ENCODE results near the gene JDP2.

JDP2 gene

DNA sequence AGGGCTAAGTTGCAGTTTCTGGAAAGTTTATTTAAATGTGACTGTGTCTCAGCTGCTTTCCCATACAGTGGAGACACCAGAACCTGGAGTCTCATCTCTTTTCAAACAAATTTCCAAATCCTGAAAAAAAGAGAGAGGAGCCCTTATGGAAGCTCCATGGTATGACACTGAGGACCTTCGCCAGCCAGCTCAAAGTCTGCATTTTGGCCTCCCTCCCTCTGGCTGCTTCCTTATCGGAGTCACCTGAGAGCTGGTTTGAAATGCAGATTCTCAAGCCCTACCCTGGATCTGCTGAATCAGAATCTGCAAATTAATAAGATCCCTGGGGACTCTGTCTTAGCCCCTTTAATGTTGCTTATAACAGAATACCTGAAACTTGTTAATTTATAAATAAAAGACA is 21.7 kb upstream of the JDP2 start:
- no peak for DNase-seq
- in situ Hi-C loops (cut with HindIII; ENCODE audit: low pct_ligation_motif_present, low pct_unique_long_range_greater_than_20kb, low sequenced_read_pairs), result no loop called here

GRCh38 chr14:75406856-75407255 is 21.0 kb upstream of the JDP2 start:
- in situ Hi-C loops (cut with HindIII; ENCODE audit: low pct_ligation_motif_present, low pct_unique_long_range_greater_than_20kb, low sequenced_read_pairs), result no loop called here
- no peak for DNase-seq

DNA sequence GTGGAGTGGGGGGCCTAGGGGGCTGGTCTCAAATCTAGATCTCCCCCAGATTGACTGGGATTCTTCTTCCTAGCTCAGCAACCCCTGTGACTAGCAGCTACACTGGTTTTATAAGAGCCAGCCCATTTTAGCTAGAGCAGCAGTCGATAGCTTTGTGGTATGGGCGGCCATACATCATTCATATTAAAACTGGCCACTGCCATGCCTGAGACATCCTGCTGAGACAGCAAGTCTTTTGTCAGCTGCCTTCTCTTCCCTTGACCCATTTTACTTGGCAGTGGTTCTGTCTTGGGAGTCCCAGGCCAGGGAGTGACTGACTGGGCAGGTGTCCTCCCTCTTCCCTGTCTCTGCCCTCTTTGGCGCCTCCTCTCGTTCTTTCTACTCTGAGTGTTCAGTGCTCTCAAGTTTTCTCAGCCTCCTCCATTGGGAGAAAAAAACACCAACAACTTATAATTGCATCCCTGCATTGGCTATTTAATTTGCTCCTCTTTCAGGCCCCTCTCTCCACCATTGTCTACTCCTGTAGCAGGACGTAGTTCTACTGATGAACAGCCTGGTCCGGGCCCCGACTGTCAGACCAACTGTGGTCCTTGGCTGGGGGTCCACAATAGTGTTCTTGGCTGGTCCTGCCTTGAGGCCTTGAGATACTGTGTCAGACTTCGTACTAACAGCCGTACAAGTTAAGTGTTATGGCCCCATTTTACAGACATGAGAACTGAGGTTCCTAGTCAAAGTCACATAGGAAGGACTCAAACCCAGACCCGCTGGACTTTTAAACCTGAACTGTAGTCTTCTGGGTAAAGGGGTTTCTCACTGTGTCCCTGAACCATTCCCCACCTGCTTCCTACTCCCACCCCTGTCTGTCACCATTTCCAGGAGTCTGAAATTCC is 18.3 kb upstream of the JDP2 start:
- in situ Hi-C loops (cut with HindIII; ENCODE audit: low pct_ligation_motif_present, low pct_unique_long_range_greater_than_20kb, low sequenced_read_pairs), result no loop called here
- DNase-seq, result no peak

GRCh38 chr14:75411214-75411540 is 16.6 kb upstream of the JDP2 start:
- DNase-seq, result no peak
- in situ Hi-C loops (cut with HindIII; ENCODE audit: low pct_ligation_motif_present, low pct_unique_long_range_greater_than_20kb, low sequenced_read_pairs), result no loop called here

GRCh38 chr14:75413013-75413412 is 14.8 kb upstream of the JDP2 start:
- DNase-seq, result no peak
- in situ Hi-C loops (cut with HindIII; ENCODE audit: low pct_ligation_motif_present, low pct_unique_long_range_greater_than_20kb, low sequenced_read_pairs), result no loop called here

DNA sequence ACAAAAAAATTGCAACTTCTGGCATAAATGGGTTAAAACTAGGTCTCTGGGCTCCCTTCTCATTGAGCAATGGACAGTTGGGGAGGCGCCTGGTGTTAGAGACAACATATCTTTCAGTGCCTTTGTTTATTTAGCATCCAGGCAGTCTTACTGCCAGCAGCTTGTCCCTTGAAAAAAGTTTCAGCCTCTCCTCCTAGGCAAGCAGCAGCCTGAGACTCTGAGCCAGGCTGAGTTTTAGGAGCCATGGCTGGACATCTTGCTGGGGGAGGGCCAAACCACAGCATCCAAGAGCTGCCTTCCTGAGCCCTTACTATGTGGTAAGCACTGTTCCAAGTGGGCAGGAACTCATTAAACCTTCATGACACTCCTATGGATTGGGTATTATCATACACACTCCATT is 10.1 kb upstream of the JDP2 start:
- in situ Hi-C loops (cut with HindIII; ENCODE audit: low pct_ligation_motif_present, low pct_unique_long_range_greater_than_20kb, low sequenced_read_pairs), result no loop called here
- no peak for DNase-seq

- DNase-seq, result peak; percentile 33
Measured at GRCh38 chr14:75418850-75419768, 8.7 kb upstream of the JDP2 start.

GRCh38 chr14:75422169-75422568 is 5.7 kb upstream of the JDP2 start:
- DNase-seq, result peak; percentile 45
- in situ Hi-C loops (cut with HindIII; ENCODE audit: low pct_ligation_motif_present, low pct_unique_long_range_greater_than_20kb, low sequenced_read_pairs), result no loop called here

More at GRCh38 chr14:75418850-75419768, 8.7 kb upstream of the JDP2 start:
- in situ Hi-C loops (cut with HindIII; ENCODE audit: low pct_ligation_motif_present, low pct_unique_long_range_greater_than_20kb, low sequenced_read_pairs), result no loop called here

DNA sequence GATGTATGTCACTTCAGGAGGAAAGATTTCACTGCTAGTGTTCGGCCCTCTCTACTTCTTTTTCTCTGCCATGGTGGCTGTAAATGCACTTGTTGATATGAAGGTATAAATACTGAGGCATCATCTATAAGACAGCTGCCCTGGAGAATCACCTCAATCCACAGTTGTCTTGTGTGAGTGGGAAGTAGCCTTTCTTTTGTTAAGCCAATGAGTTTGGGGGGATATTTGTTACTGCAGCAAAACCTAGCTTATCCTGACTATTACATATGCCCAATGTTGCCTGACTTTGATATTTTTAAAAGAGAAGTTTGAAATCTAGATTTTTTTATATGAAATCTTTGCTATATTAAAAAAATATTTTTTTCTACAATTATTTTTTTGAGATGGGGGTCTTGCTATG is 3.3 kb upstream of the JDP2 start:
- in situ Hi-C loops (cut with HindIII; ENCODE audit: low pct_ligation_motif_present, low pct_unique_long_range_greater_than_20kb, low sequenced_read_pairs), result no loop called here

GRCh38 chr14:75425446-75425845 is 2.4 kb upstream of the JDP2 start:
- in situ Hi-C loops (cut with HindIII; ENCODE audit: low pct_ligation_motif_present, low pct_unique_long_range_greater_than_20kb, low sequenced_read_pairs), result no loop called here
- no peak for DNase-seq

More for the DNA sequence above, 3.3 kb upstream of the JDP2 start:
- no peak for DNase-seq

DNA sequence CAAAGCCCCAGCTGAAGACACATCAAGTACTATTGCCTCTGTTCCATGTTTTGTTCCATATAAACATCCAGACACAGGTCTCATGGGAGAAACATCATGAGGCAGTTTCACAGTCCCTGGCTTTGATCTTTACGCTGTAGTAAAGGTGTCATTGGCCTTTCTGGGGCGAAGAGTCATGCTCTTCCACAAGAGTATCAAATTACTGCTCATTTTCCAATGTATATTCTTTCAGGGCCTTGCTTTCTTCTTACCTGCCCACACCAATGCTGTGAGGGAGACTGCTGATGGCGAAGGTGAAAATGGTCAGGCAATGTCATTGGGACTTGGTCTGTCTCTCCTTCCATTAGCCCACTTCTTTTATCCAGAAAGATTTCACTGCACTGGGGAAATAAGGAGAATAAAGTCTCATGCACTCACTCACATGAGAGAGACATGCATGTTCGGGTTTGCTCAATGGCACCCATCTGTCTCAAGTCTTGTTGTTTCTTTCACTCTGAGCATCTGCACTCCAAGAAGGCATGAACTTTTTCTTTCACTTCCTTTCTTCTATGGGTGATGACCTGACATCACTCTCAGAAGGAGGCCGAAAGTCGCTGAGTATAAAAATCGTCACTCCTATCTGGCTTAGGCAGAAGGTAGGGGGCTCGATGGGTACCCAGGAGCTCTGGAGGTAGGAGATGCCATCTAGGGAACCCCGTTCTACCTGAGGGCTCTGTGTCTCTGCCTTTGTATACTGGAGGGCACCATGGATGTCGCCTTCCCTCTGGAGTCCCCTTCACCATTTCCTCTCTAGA is 1.3 kb upstream of the JDP2 start:
- no peak for DNase-seq
- in situ Hi-C loops (cut with HindIII; ENCODE audit: low pct_ligation_motif_present, low pct_unique_long_range_greater_than_20kb, low sequenced_read_pairs), result no loop called here

DNA sequence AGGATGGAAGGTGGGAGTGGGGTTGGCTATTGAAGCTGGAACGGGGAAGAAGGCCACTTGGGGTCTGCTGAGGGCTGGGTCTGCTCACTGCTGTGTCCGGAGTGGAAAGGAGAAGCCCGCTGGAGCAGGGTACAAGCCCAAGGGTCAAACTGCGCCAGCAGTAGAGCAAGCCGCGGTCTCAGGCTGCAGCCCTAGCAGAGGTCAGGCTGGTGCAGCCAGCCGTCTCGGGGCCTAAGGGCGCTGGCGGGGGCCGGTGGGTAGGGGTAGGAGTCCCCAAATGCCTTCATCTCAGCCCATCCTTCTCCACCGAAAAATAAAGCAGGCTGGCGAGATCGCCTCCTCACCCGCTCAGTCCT is 718 bp upstream of the JDP2 start:
- in situ Hi-C loops (cut with HindIII; ENCODE audit: low pct_ligation_motif_present, low pct_unique_long_range_greater_than_20kb, low sequenced_read_pairs), result no loop called here
- no peak for DNase-seq

- peak; percentile 40 for DNase-seq
- in situ Hi-C loops (cut with HindIII; ENCODE audit: low pct_ligation_motif_present, low pct_unique_long_range_greater_than_20kb, low sequenced_read_pairs), result no loop called here
Measured at GRCh38 chr14:75428230-75429104, 645 bp downstream of the JDP2 start.

DNA sequence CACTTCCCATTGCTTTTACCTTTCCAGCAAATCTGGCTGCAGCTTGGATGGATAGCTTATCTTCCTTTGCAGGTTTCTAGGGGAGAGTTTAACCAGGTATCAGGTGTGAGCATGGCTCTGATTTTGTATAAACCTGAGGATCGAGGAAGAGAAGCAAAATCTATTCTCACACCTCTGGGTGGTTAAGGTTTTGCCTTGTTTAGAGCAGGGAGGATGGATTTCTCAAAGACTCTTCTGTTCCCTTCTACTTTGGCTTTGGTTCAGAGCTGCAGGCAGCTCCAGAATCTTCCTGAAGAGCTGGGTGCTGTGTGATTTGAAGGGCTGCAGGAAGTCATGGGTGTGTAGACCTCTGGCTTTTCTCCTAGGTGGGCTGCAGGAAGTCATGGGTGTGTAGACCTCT is 1.7 kb downstream of the JDP2 start:
- in situ Hi-C loops (cut with HindIII; ENCODE audit: low pct_ligation_motif_present, low pct_unique_long_range_greater_than_20kb, low sequenced_read_pairs), result no loop called here
- DNase-seq, result no peak

DNA sequence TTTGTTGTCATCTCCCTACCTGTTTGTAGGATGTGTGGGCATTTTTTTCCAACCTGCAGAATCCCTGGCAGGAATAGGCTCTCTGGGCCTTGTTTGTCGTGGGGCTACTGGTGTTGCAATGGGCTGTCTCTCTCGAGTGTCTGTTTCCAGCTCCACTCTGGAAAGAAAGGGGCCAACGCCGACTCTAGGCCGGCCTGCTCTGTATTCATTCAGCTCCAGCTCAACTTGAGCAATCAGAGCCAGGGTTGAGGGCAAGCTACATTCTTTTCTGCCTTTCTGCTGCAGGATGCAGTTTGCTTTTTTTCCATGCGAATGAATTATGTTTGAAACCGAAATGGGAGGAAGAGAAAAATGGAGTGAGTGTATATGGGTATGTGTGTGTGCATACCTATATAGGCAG is 2.3 kb downstream of the JDP2 start:
- in situ Hi-C loops (cut with HindIII; ENCODE audit: low pct_ligation_motif_present, low pct_unique_long_range_greater_than_20kb, low sequenced_read_pairs), result no loop called here
- no peak for DNase-seq

- in situ Hi-C loops (cut with HindIII; ENCODE audit: low pct_ligation_motif_present, low pct_unique_long_range_greater_than_20kb, low sequenced_read_pairs), result no loop called here
- no peak for DNase-seq
Measured at GRCh38 chr14:75430526-75430925, 2.7 kb downstream of the JDP2 start.

- DNase-seq, result no peak
- in situ Hi-C loops (cut with HindIII; ENCODE audit: low pct_ligation_motif_present, low pct_unique_long_range_greater_than_20kb, low sequenced_read_pairs), result no loop called here
Measured at GRCh38 chr14:75430976-75431375, 3.2 kb downstream of the JDP2 start.

DNA sequence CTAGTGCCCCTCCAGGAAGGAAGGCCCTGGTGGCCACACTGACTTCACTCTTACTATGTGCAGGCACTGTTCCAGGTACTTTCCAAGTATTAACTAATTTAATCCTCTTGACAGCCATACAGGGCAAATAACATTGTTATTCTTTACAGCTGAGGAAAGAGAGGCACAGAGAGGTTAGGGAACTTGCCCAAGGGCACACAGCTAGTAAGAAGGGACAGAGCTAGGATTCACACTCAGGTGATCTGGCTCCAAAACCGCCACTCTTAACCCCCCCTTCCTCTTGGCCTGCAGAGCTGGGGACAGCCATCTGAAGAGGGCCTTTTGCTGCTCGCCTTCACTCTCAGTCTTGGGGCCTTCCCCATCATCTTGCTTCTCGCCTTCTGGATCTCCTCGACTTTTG is 4.0 kb downstream of the JDP2 start:
- no peak for DNase-seq
- in situ Hi-C loops (cut with HindIII; ENCODE audit: low pct_ligation_motif_present, low pct_unique_long_range_greater_than_20kb, low sequenced_read_pairs), result no loop called here

Data from ACHN (cell line).